Loucy (cell line): Measurements from ENCODE around the gene PGAP6.

Source experiments
- H2AFZ ChIP-seq: fragments of 200-600 bp; sonication (generic); 2 replicates; pipeline ENCODE4 v1.6.0; 2016; ENCODE audit warnings: antibody characterized with exemption, mild to moderate bottlenecking, low read length, moderate library complexity
- H3F3A ChIP-seq: fragments of 200-600 bp; 2 replicates; pipeline ENCODE4 v1.6.0; 2016; ENCODE audit warnings: antibody characterized with exemption, low read depth, mild to moderate bottlenecking
- H3K27me3 ChIP-seq: fragments of 200-600 bp; sonication (generic); 2 replicates; pipeline ENCODE4 v1.6.1; 2014; ENCODE audit warnings: low read length, mild to moderate bottlenecking; ENCODE audit not compliant: insufficient read depth, poor library complexity, severe bottlenecking
- H3K36me3 ChIP-seq: fragments of 200-600 bp; sonication (generic); 2 replicates; pipeline ENCODE4 v1.6.1; 2016; ENCODE audit warnings: low read length; ENCODE audit not compliant: insufficient read depth
- H3K4me1 ChIP-seq: fragments of 200-600 bp; sonication (generic); 2 replicates; pipeline ENCODE4 v1.5.1; 2014; ENCODE audit warnings: low read length, mild to moderate bottlenecking; ENCODE audit not compliant: insufficient read depth, poor library complexity, severe bottlenecking
- H3K4me2 ChIP-seq: fragments of 200-600 bp; sonication (generic); 2 replicates; pipeline ENCODE4 v1.6.0; 2014; ENCODE audit warnings: antibody characterized with exemption, low read length, low read depth, mild to moderate bottlenecking; ENCODE audit not compliant: poor library complexity, severe bottlenecking
- H3K4me3 ChIP-seq: fragments of 200-600 bp; sonication (generic); 2 replicates; pipeline ENCODE4 v1.5.1; 2014; ENCODE audit warnings: low read length, mild to moderate bottlenecking, mixed read lengths; ENCODE audit not compliant: poor library complexity, severe bottlenecking
- H3K79me2 ChIP-seq: fragments of 200-600 bp; sonication (generic); 2 replicates; pipeline ENCODE4 v1.6.1; 2014; ENCODE audit warnings: low read length; ENCODE audit not compliant: insufficient read depth
- H3K9ac ChIP-seq: fragments of 200-600 bp; sonication (generic); 2 replicates; pipeline ENCODE4 v1.6.0; 2014; ENCODE audit warnings: mild to moderate bottlenecking, low read depth, low read length, moderate library complexity; ENCODE audit not compliant: poor library complexity, severe bottlenecking
- H3K9me2 ChIP-seq: fragments of 200-600 bp; sonication (generic); replicated peaks from 2 replicates; pipeline ENCODE4 v1.6.1; 2016; ENCODE audit warnings: low read depth, low read length, mixed read lengths
- H3K9me3 ChIP-seq: fragments of 200-600 bp; sonication (generic); 2 replicates; pipeline ENCODE4 v1.6.1; 2014; ENCODE audit warnings: mild to moderate bottlenecking, antibody characterized with exemption, low read length, low read depth; ENCODE audit not compliant: insufficient read depth
- H4K20me1 ChIP-seq: fragments of 200-600 bp; sonication (generic); 2 replicates; pipeline ENCODE4 v1.6.0; 2014; ENCODE audit warnings: antibody characterized with exemption, low read length, mild to moderate bottlenecking; ENCODE audit not compliant: insufficient read depth, poor library complexity, severe bottlenecking
- CTCF ChIP-seq: fragments of 200-600 bp; sonication (generic); conservative IDR thresholded peaks from 2 replicates; pipeline ENCODE4 v1.5.1; 2014; ENCODE audit warnings: mild to moderate bottlenecking, antibody characterized with exemption, low read length
- EZH2phosphoT487 ChIP-seq: fragments of 200-600 bp; IDR thresholded peaks from 2 replicates; pipeline ENCODE4 v1.6.1; 2018; ENCODE audit warnings: antibody characterized with exemption, mild to moderate bottlenecking, moderate library complexity, borderline replicate concordance

The PGAP6 gene

DNA sequence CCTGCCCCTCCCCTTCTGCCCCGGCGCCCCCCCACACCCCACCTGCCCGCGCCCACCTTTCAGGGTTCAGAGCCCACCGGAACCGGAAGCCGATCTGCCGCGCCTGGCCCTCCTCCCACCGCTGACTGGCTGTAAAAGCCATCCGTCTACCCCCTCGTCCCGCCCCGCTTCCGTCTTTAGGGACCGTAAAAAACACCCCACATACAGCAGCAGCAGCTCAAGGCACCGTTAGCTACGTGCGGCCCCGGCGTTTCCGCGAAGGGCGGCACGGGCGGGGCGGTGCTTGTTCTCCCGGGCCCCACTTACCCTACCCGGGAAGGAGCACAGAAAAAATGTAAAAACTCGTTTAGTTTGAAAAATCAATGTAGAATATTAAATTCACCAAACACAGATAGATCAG, 11.3 kb downstream of the PGAP6 start, which contains the start of gene MRPL28:
MRPL28 (minus strand) TSS at position 96 of the 400 bp plus-strand sequence. CDS start 320 bp downstream, outside the sequence.
- Histone ChIP-seq H3K27me3 (no peaks in the 10 kb centered on the region), H3K79me2 (peaks cover 6% of the 10 kb centered on the region; the same call in 1 of the 2 replicates), H3K4me3 (peak within 1 kb of the TSS; percentile 69), H3K9me2 (no peaks in the 10 kb centered on the region), H4K20me1 (no peaks in the 10 kb centered on the region), H3K4me2 (peak within 1 kb of the TSS; percentile 86), H3K9ac (peak within 1 kb of the TSS; percentile 81), H3K4me1 (no peaks in the 10 kb centered on the region), H3K9me3 (no peaks in the 10 kb centered on the region), H3K36me3 (no peaks in the 10 kb centered on the region; the same call in 1 of the 2 replicates), H3F3A (no peaks in the 10 kb centered on the region), H2AFZ (no peak within 1 kb of the TSS; the same call in 1 of the 2 replicates)
- TF ChIP-seq CTCF (no peak), EZH2phosphoT487 (no peak)

DNA sequence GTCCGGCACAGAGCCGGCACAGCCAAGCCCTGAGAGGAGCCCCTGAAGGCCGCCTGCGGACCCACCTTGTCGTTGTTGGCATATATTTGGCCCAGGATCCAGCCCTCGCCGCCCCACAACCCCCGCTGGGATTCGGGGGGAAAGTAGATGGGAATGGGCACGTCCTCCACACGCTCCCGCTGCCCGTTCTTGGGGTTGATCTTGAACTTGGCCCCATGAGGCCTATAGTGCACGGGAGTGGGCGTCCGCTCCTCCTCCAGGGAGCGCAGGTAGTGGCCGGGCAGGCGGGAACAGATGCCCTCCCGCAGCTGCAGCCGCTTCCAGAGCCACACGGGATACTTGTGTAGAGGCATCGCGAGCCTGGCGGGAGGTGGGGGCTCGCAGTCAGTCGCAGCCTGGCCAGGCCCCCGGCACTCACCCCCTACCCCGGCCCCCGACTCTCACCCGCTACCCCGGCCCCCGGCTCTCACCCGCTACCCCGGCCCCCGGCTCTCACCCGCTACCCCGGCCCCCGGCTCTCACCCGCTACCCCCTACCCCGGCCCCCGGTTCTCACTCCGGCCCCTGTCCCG, 11.8 kb downstream of the PGAP6 start:
- H3K4me3 ChIP-seq = peak overlapping the region; percentile 69
- H3K36me3 ChIP-seq = no peaks in the 10 kb centered on the region; the same call in 1 of the 2 replicates
- peak overlapping the region; percentile 64 for H3K4me2 ChIP-seq
- H3K4me1 ChIP-seq = no peaks in the 10 kb centered on the region
- no peak for TF ChIP-seq EZH2phosphoT487
- no peak for TF ChIP-seq CTCF
- H3K9me3 ChIP-seq = no peaks in the 10 kb centered on the region
- peaks cover 6% of the 10 kb centered on the region; the same call in 1 of the 2 replicates for H3K79me2 ChIP-seq
- no peaks in the 10 kb centered on the region for H3K27me3 ChIP-seq
- H3K9me2 ChIP-seq = no peaks in the 10 kb centered on the region
- H2AFZ ChIP-seq = no peak overlapping the region
- H4K20me1 ChIP-seq = no peaks in the 10 kb centered on the region
- H3F3A ChIP-seq = no peaks in the 10 kb centered on the region
- H3K9ac ChIP-seq = peak overlapping the region; percentile 39

DNA sequence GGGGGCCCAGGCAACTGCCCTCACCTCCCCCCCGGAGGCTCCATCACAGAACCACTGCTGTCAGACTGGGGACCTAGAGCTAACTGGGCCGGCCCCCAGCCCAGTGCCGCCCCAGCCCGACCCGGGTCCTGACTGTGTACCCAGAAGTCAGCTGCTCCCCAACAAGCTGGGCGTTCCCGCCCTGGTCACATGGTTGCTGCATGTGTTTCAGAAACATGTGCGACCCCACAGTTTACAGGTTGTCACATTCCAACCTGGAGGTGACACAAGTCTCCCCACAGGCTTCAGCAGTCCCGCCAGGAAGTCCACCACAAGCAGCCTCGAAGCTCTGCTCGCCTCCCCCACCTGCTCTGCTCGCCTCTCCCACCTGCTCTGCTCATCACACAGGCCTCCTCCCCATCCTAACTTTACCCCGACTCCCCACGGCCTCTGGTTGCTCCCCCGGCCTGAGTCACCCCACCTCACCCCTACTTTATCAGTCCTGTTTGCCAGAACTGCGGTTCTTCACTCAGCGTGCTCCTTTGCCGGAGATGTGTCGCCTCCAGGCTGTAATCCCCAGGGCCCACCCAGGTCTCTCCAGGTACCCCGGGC, 12.4 kb downstream of the PGAP6 start:
- Histone ChIP-seq H3K79me2 (peaks cover 6% of the 10 kb centered on the region; the same call in 1 of the 2 replicates), H3K27me3 (no peaks in the 10 kb centered on the region), H4K20me1 (no peaks in the 10 kb centered on the region), H3K36me3 (no peaks in the 10 kb centered on the region; the same call in 1 of the 2 replicates), H2AFZ (no peak overlapping the region), H3K4me1 (no peaks in the 10 kb centered on the region), H3F3A (no peaks in the 10 kb centered on the region), H3K9ac (peak overlapping the region; percentile 39), H3K4me2 (peak overlapping the region; percentile 64), H3K9me2 (no peaks in the 10 kb centered on the region), H3K9me3 (no peaks in the 10 kb centered on the region), H3K4me3 (peak overlapping the region; percentile 58)
- no peak for TF ChIP-seq CTCF
- TF ChIP-seq EZH2phosphoT487 = no peak
